ENCODE data around the gene EXOSC2.

DNA sequence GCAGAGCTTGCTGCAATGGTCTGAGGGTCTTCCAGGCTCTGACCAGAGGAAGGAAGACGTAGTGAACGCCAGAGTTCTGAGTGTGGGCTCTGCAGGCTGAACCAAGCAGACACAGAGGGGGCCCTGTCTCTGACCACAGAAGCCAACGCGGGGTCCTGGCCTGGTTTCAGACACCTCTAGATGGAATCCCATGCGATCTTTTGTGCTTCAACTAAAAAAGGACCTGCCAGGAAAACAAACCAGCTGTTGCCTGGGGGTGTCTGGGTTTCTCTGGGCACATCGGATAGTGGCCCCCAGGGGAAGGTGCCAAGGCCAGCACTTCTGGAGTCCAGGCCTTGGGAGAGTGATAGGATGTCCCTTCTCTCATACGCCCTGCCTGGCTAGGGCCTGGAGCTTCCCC is 16.3 kb upstream of the EXOSC2 start:
- TF ChIP-seq CTCF (IDR thresholded peaks at IDR 0.05) (no peak), EZH2 (IDR thresholded peaks at IDR 0.05) (no peak), EZH2phosphoT487 (IDR thresholded peaks at IDR 0.05) (no peak)
